OCI-LY7 (cell line): ENCODE results near the gene ERP27. TPM values are rescaled to one million over a fixed set of nuclear protein-coding genes. Genes with fewer than 3 reads are reported as not detected.

Source experiments
- BruUV-seq: library from RNA; stranded (reverse); fragments of 400-500 nt; replicated peaks from 2 replicates; lab custom pipeline; 2021; lab: Mats Ljungman, UMichigan
- CTCF ChIA-PET: fragments of 300-600 bp; sonication (Branson Sonifier 250); formaldehyde crosslinking; loops from one replicate; lab custom pipeline; 2022; ENCODE audit warnings: antibody characterized with exemption; ENCODE audit not compliant: unreplicated experiment; lab: Charles Lee
- POLR2A ChIA-PET: fragments of 300-600 bp; sonication (Branson Sonifier 250); formaldehyde crosslinking; loops from one replicate; lab custom pipeline; 2022; ENCODE audit warnings: antibody characterized with exemption; lab: Charles Lee
- DNase-seq: peaks from one replicate; pipeline ENCODE4 v3.0.0-alpha.2; 2015; ENCODE audit warnings: low spot score
- H2AFZ ChIP-seq: fragments of 200-600 bp; sonication (generic), shearing (Covaris generic); 2 replicates; pipeline ENCODE4 v1.6.1; 2014; ENCODE audit warnings: mild to moderate bottlenecking, antibody characterized with exemption, low read length, moderate library complexity
- H3K27ac ChIP-seq: fragments of 200-600 bp; sonication (generic); 2 replicates; pipeline ENCODE4 v1.5.1; 2014; ENCODE audit warnings: mixed run types, low read depth, mild to moderate bottlenecking, moderate library complexity, low read length, inconsistent platforms; ENCODE audit not compliant: poor library complexity, severe bottlenecking
- H3K36me3 ChIP-seq: fragments of 200-600 bp; sonication (generic); 2 replicates; pipeline ENCODE4 v1.6.1; 2014; ENCODE audit warnings: mild to moderate bottlenecking, antibody characterized with exemption, low read length, moderate library complexity, mixed read lengths; ENCODE audit not compliant: insufficient read depth
- H3K4me1 ChIP-seq: fragments of 200-600 bp; sonication (generic); 2 replicates; pipeline ENCODE4 v1.5.1; 2014; ENCODE audit warnings: mild to moderate bottlenecking, low read length; ENCODE audit not compliant: insufficient read depth, poor library complexity, severe bottlenecking
- H3K4me2 ChIP-seq: fragments of 200-600 bp; sonication (generic); 2 replicates; pipeline ENCODE4 v1.6.1; 2014; ENCODE audit warnings: mild to moderate bottlenecking, low read length
- H3K4me3 ChIP-seq: fragments of 200-600 bp; sonication (generic); 2 replicates; pipeline ENCODE4 v1.5.1; 2014; ENCODE audit warnings: mild to moderate bottlenecking, low read depth, low read length; ENCODE audit not compliant: poor library complexity, severe bottlenecking
- H3K79me2 ChIP-seq: fragments of 200-600 bp; sonication (generic); 2 replicates; pipeline ENCODE4 v1.6.1; 2016; ENCODE audit warnings: low read depth, mild to moderate bottlenecking, low read length, moderate library complexity, mixed read lengths; ENCODE audit not compliant: insufficient read depth
- H3K9me2 ChIP-seq: fragments of 200-600 bp; sonication (generic); 2 replicates; pipeline ENCODE4 v1.6.1; 2016; ENCODE audit warnings: mild to moderate bottlenecking, low read length, mixed read lengths; ENCODE audit not compliant: insufficient read depth
- H3K9me3 ChIP-seq: fragments of 200-600 bp; sonication (generic); 2 replicates; pipeline ENCODE4 v1.6.1; 2014; ENCODE audit warnings: mild to moderate bottlenecking, mixed run types, low read length, mixed read lengths
- H4K20me1 ChIP-seq: fragments of 200-600 bp; sonication (generic); 2 replicates; pipeline ENCODE4 v1.6.1; 2014; ENCODE audit warnings: mild to moderate bottlenecking, antibody characterized with exemption, low read length, moderate library complexity, mixed read lengths; ENCODE audit not compliant: insufficient read depth
- CTCF ChIP-seq: fragments of 200-600 bp; sonication (generic); conservative IDR thresholded peaks from 2 replicates; pipeline ENCODE4 v1.5.1; 2014; ENCODE audit warnings: mild to moderate bottlenecking, antibody characterized with exemption, low read length, moderate library complexity, mixed read lengths
- EZH2phosphoT487 ChIP-seq: fragments of 200-600 bp; sonication (generic); IDR thresholded peaks from 2 replicates; pipeline ENCODE4 v1.6.1; 2018; ENCODE audit warnings: low read depth, borderline replicate concordance, mild to moderate bottlenecking, mixed run types, antibody characterized with exemption, low read length, moderate library complexity, mixed read lengths
- intact Hi-C: fragments of 100-400 bp; cut with micrococcal nuclease; formaldehyde crosslinking; loops from one replicate; pipeline ENCODE4 v1.10.0; 2022; ENCODE audit not compliant: unreplicated experiment
- total RNA-seq, 2 experiments: library from RNA; depleted of rRNA in 1 of 2; stranded (reverse); fragments of >200 nt in 1 of 2; shearing (Covaris generic) in 1 of 2; gene quantifications; 2 replicates each; pipeline ENCODE4 v1.2.3, GENCODE V29; 2014 to 2022

The ERP27 gene
- total RNA-seq, 2 experiments from 2014 or later = 1.7 to 1.9 TPM

GRCh38 chr12:14904854-14905253 is 33.5 kb downstream of the ERP27 start:
- Histone ChIP-seq H3K79me2 (no peaks in the 10 kb centered on the region), H2AFZ (peak overlapping the region; percentile 69), H3K4me2 (no peak overlapping the region), H3K9me2 (no peaks in the 10 kb centered on the region), H4K20me1 (no peaks in the 10 kb centered on the region), H3K27ac (no peak overlapping the region), H3K9me3 (no peaks in the 10 kb centered on the region), H3K4me1 (peaks cover 6% of the 10 kb centered on the region), H3K4me3 (no peak overlapping the region), H3K36me3 (no peaks in the 10 kb centered on the region)
- no TSS peak for BruUV-seq
- intact Hi-C loops = no loop called here
- CTCF ChIA-PET = no interaction called here
- TF ChIP-seq EZH2phosphoT487 (no peak), CTCF (no peak)
- DNase-seq = no peak
- POLR2A ChIA-PET = no interaction called here

- H3K4me3 ChIP-seq = no peak overlapping the region
- no peaks in the 10 kb centered on the region for H3K36me3 ChIP-seq
- H2AFZ ChIP-seq = no peak overlapping the region
- H3K4me2 ChIP-seq = no peak overlapping the region
- H3K79me2 ChIP-seq = no peaks in the 10 kb centered on the region
- DNase-seq = no peak
- H3K27ac ChIP-seq = no peak overlapping the region
- no peaks in the 10 kb centered on the region for H4K20me1 ChIP-seq
- no peak for TF ChIP-seq CTCF
- TF ChIP-seq EZH2phosphoT487 = no peak
- intact Hi-C loops = no loop called here
- ChIA-PET POLR2A (interaction anchor here (0.6 to 1.4 kb wide), 5 partner anchors 19 to 688 kb away, joined by 3 to 5 read pairs (median 3); no protein-coding TSS in a partner anchor), CTCF (no interaction called here)
- peaks cover 6% of the 10 kb centered on the region for H3K4me1 ChIP-seq
- H3K9me3 ChIP-seq = no peaks in the 10 kb centered on the region
- no TSS peak for BruUV-seq
- no peaks in the 10 kb centered on the region for H3K9me2 ChIP-seq
Measured at GRCh38 chr12:14903386-14904098, 34.8 kb downstream of the ERP27 start.

GRCh38 chr12:14902465-14902864 is 35.9 kb downstream of the ERP27 start:
- Histone ChIP-seq H3K4me3 (no peak overlapping the region), H3K4me2 (no peak overlapping the region), H3K9me3 (no peaks in the 10 kb centered on the region), H4K20me1 (no peaks in the 10 kb centered on the region), H3K4me1 (peaks cover 6% of the 10 kb centered on the region), H3K36me3 (no peaks in the 10 kb centered on the region), H3K27ac (no peak overlapping the region), H3K9me2 (no peaks in the 10 kb centered on the region), H3K79me2 (no peaks in the 10 kb centered on the region), H2AFZ (no peak overlapping the region)
- BruUV-seq = no TSS peak
- intact Hi-C loops = no loop called here
- CTCF ChIA-PET = no interaction called here
- no peak for DNase-seq
- POLR2A ChIA-PET = interaction anchor here (0.6 to 1.4 kb wide), 7 partner anchors 10 to 275 kb away, joined by 3 to 5 read pairs (median 3); no protein-coding TSS in a partner anchor
- TF ChIP-seq EZH2phosphoT487 = no peak
- TF ChIP-seq CTCF = no peak
